GM18520 (cell line): ENCODE data around the gene SRGAP3.
"Not testable (repeated sequence)": the region's sequence is repeated elsewhere in the genome, so short reads cannot be mapped to it uniquely, and the experiment has no call there.

Source experiments
- ATAC-seq: cut with Tn5 transposase; IDR thresholded peaks from one replicate; pipeline ENCODE4 v1.9.1; 2021; ENCODE audit not compliant: unreplicated experiment

The SRGAP3 gene

GRCh38 chr3:9249273-9250192 is at the start of gene SRGAP3:
Gene SRGAP3 (minus strand): TSS chr3:9249646. CDS start chr3:9248951, 695 bp downstream.
- ATAC-seq: peak; percentile 100

- no peak for ATAC-seq
Measured at GRCh38 chr3:9298236-9298635, 48.8 kb upstream of the SRGAP3 start.

DNA sequence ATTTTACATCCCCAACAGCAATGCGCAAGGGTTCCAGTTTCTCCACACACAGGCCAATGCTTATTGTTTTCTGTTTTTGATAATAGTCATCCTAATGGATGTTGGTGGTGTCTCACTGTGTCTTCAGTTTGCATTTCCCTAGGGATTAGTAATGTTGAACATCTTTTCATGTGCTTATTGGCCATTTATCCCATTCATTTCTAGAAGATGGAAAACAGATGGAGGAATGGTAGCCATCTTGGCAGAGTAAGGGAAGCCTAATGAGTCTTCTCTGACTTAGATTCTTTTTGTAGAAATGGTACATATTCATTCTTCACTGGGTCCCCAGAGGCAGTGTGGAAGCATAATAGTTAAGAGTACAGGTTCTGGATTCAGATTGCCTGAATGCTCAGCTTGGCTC is 46.8 kb upstream of the SRGAP3 start:
- no peak for ATAC-seq

GRCh38 chr3:9295007-9295406 is 45.6 kb upstream of the SRGAP3 start:
- no peak for ATAC-seq

- not testable (repeated sequence) for ATAC-seq
Measured at GRCh38 chr3:9293953-9294352, 44.5 kb upstream of the SRGAP3 start.

- no peak for ATAC-seq
Measured at GRCh38 chr3:9293076-9293475, 43.6 kb upstream of the SRGAP3 start.

GRCh38 chr3:9292516-9292915 is 43.1 kb upstream of the SRGAP3 start:
- ATAC-seq: no peak

GRCh38 chr3:9291821-9292410 is 42.5 kb upstream of the SRGAP3 start:
- ATAC-seq: no peak

GRCh38 chr3:9290566-9290965 is 41.1 kb upstream of the SRGAP3 start:
- ATAC-seq: no peak

- not testable (repeated sequence) for ATAC-seq
Measured at GRCh38 chr3:9281533-9281932, 32.1 kb upstream of the SRGAP3 start.

- ATAC-seq: no peak
Measured at GRCh38 chr3:9280451-9281219, 31.2 kb upstream of the SRGAP3 start.

DNA sequence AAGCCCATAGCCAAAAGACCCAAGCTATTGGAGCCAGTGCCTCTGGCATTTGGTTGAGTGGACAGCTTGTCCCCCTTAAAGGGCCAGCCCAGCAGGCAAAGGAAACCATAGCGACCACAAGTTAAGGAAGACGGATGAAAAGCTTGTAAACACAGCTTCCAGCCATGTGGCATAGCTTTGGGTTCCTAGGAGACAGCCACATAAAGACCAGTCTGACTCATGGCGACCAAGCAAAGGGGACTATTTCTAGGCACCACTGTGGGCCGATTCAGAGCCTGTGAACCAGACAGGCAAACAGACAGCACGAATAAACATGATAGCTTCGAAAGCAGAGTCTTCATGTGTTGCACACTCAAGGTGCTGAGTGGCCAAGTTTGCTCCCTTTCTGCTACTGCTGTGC is 30.5 kb upstream of the SRGAP3 start:
- ATAC-seq: no peak

- ATAC-seq: no peak
Measured at GRCh38 chr3:9278498-9278897, 29.1 kb upstream of the SRGAP3 start.

- no peak for ATAC-seq
Measured at GRCh38 chr3:9278085-9278484, 28.6 kb upstream of the SRGAP3 start.

DNA sequence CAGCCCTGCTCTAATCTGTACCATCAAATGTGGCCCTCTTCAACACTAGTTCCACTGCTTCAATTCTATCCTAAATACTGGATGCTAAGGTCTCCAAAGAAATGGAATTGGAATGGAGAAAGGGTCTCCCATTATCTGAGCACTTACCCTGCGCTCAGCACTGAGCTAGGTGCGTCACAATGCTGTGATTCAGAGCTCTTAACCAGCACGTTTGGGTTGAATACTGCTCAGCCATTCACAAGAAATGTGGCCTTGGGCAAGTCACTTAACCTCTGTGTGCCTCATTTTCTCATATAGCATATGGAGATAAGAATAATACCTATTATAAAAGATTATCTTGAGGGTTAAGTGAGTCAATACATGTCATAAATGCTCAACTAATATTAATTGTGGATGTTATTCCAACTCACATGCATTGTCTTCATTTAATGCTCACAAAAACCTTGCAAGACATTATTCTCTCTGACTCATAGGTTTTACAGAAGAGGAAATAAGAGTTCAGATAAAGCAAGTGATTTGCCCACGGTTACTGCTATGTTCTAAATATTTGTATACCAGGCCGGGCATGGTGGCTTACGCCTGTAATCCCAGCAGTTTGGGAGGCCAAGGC is 27.4 kb upstream of the SRGAP3 start:
- no peak for ATAC-seq

GRCh38 chr3:9271903-9272302 is 22.5 kb upstream of the SRGAP3 start:
- no peak for ATAC-seq

DNA sequence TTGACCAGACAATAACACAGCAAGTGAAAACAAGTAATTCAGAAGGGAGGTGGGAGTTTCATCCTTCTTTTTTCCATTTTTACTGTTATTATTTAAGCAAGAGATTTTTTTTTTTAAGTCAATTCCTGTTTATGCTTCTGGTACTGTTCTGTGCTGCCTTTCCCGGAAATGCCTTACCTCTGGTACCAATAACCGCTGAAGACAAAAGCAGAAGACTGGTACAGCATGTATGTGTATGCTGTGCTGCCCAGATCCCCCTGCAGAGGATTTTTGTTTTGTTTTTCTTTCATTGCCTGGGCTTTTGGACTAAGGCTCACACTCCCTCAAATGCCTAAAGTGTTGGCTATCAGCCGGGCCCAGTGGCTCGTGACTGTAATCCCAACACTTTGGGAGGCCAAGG is 21.3 kb upstream of the SRGAP3 start:
- no peak for ATAC-seq

GRCh38 chr3:9266716-9267115 is 17.3 kb upstream of the SRGAP3 start:
- ATAC-seq: no peak

DNA sequence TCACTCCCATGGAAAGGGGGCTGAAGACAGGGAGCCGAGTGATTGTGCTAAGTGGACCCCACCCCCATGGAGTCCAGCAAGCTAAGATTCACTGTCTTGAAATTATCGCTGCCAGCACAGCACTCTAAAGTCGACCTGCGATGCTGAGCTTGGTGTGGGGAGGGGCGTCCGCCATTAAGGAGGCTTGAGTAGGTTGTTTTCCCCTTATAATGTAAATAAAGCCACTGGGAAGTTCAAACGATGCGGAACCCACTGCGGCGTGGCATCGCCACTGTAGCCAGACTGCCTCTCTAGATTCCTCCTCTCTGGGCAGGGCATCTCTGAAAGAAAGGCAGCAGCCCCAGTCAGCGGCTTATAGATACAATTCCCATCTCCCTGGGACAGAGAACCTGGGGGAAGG is 10.9 kb upstream of the SRGAP3 start:
- no peak for ATAC-seq

GRCh38 chr3:9257092-9257491 is 7.6 kb upstream of the SRGAP3 start:
- ATAC-seq: no peak

- ATAC-seq: no peak
Measured at GRCh38 chr3:9255976-9256375, 6.5 kb upstream of the SRGAP3 start.
